PC-3 (cell line): Measurements from ENCODE around the gene CPEB4. TPM values are rescaled to one million over a fixed set of nuclear protein-coding genes. Genes with fewer than 3 reads are reported as not detected.

Experiments
- ATAC-seq: fragments of 200-7000 bp; cut with Tn5 transposase; 2 replicates; pipeline ENCODE4 v1.9.1; 2020; ENCODE audit warnings: mild to moderate bottlenecking, moderate library complexity
- BruUV-seq: library from RNA; stranded (reverse); fragments of 400-500 nt; replicated peaks from 2 replicates; lab custom pipeline; 2021; lab: Mats Ljungman, UMichigan
- CTCF ChIA-PET: fragments of 300-600 bp; sonication (Branson Sonifier 250); formaldehyde crosslinking; loops from one replicate; lab custom pipeline; 2022; ENCODE audit warnings: antibody characterized with exemption; lab: Charles Lee
- POLR2A ChIA-PET: fragments of 300-600 bp; sonication (Branson Sonifier 250); formaldehyde crosslinking; loops from one replicate; lab custom pipeline; 2022; ENCODE audit warnings: antibody characterized with exemption; ENCODE audit not compliant: unreplicated experiment; lab: Charles Lee
- DNase-seq: peaks from one replicate; pipeline ENCODE4 v3.0.0-alpha.2; 2015
- H2AFZ ChIP-seq: fragments of 300-600 bp; sonication (generic); 2 replicates; pipeline ENCODE4 v1.6.0; 2016; ENCODE audit warnings: antibody characterized with exemption, low read length
- H3F3A ChIP-seq: fragments of 300-600 bp; sonication (generic); one replicate; pipeline ENCODE4 v1.6.0; 2017; ENCODE audit warnings: antibody characterized with exemption, low read length, control low read depth, mild to moderate bottlenecking; ENCODE audit not compliant: unreplicated experiment
- H3K27ac ChIP-seq: fragments of 300-600 bp; sonication (generic); 2 replicates; pipeline ENCODE4 v1.5.1; 2016; ENCODE audit warnings: mild to moderate bottlenecking, low read length
- H3K27me3 ChIP-seq: fragments of 300-600 bp; sonication (generic); 2 replicates; pipeline ENCODE4 v1.6.1; 2016; ENCODE audit warnings: low read length, mixed read lengths
- H3K36me3 ChIP-seq: fragments of 300-600 bp; sonication (generic); 2 replicates; pipeline ENCODE4 v1.6.1; 2016; ENCODE audit warnings: low read depth, mixed run types, low read length, mixed read lengths
- H3K4me1 ChIP-seq: fragments of 300-600 bp; sonication (generic); 2 replicates; pipeline ENCODE4 v1.5.1; 2016; ENCODE audit warnings: low read length; ENCODE audit not compliant: insufficient read depth
- H3K4me2 ChIP-seq: fragments of 300-600 bp; sonication (generic); 2 replicates; pipeline ENCODE4 v1.6.0; 2016; ENCODE audit warnings: low read length
- H3K4me3 ChIP-seq: fragments of 300-600 bp; sonication (generic); 2 replicates; pipeline ENCODE4 v1.5.1; 2016; ENCODE audit warnings: mild to moderate bottlenecking, low read length, mixed read lengths
- H3K79me2 ChIP-seq: fragments of 300-600 bp; sonication (generic); 2 replicates; pipeline ENCODE4 v1.6.1; 2017; ENCODE audit warnings: low read length, mixed read lengths
- H3K9ac ChIP-seq: fragments of 300-600 bp; sonication (generic); 2 replicates; pipeline ENCODE4 v1.6.0; 2016; ENCODE audit warnings: mild to moderate bottlenecking, low read length
- H3K9me2 ChIP-seq: fragments of 300-600 bp; sonication (generic); replicated peaks from 2 replicates; pipeline ENCODE4 v1.6.1; 2016; ENCODE audit warnings: mixed run types, low read length, mixed read lengths
- H3K9me3 ChIP-seq: fragments of 300-600 bp; sonication (generic); 2 replicates; pipeline ENCODE4 v1.6.1; 2016; ENCODE audit warnings: low read length, mixed read lengths
- H4K20me1 ChIP-seq: fragments of 300-600 bp; sonication (generic); 2 replicates; pipeline ENCODE4 v1.6.1; 2016; ENCODE audit warnings: low read length, mixed read lengths
- EZH2 ChIP-seq: fragments of 300-600 bp; sonication (generic); IDR thresholded peaks from one replicate; pipeline ENCODE4 v1.6.1; 2017; ENCODE audit warnings: antibody characterized with exemption, mild to moderate bottlenecking, low read length; ENCODE audit not compliant: unreplicated experiment
- EZH2phosphoT487 ChIP-seq: fragments of 300-600 bp; sonication (generic); IDR thresholded peaks from 2 replicates; pipeline ENCODE4 v1.6.1; 2018; ENCODE audit warnings: mild to moderate bottlenecking, antibody characterized with exemption, low read length, borderline replicate concordance
- intact Hi-C: fragments of 100-400 bp; cut with micrococcal nuclease; formaldehyde crosslinking; loops from 2 replicates; pipeline ENCODE4 v1.9.0; 2023
- total RNA-seq: library from RNA; depleted of rRNA; stranded (reverse); fragments of >200 nt; gene quantifications from 2 replicates; pipeline ENCODE4 v1.2.3, GENCODE V29; 2014
- TF ChIP-seq, protein P1 (sequence below): fragments of 300-600 bp; sonication (generic); conservative IDR thresholded peaks from 2 replicates; pipeline ENCODE4 v1.5.1; 2017; ENCODE audit warnings: antibody characterized with exemption, low read depth, mild to moderate bottlenecking, low read length

Gene CPEB4
- total RNA-seq, 1 experiment from 2014 or later = 37.0 TPM

DNA sequence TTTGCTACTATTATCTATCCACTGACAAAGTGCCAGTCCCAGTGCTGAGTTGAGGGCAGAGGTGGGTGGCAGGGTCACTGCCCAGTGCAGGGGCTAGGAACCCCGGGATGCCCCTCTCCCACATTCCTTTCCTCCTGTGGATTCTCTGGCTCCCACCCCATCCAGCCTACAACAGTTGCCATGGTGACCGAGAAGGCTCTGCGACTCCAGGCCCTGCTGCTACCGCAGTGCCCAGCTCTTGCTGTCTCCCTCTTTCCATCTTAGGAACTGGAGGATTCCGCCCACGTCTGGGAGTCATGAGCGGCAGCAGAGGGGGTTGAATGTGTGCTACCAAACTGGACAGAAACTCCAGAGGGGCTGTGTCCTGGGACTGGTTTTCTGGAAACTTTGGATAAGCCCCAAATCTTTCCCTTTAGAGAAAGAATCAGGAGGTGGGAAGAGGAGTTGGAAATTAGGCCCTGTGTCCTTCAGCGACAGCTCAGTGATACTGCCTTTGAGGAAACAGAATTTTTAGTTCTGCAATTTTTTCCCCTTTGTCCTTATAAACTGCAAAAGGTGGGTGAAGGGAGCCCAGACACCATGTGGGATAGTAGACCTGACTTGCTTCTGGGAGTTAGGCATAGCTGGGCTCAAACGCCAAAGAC is 80.1 kb downstream of the CPEB4 start:
- H3K4me2 ChIP-seq = no peak overlapping the region
- H3K4me3 ChIP-seq = no peak overlapping the region
- no peak overlapping the region for H3K9ac ChIP-seq
- no peaks in the 10 kb centered on the region for H3K27me3 ChIP-seq
- ATAC-seq (no peak), DNase-seq (no peak)
- H3F3A ChIP-seq = no peaks in the 10 kb centered on the region
- ChIA-PET POLR2A (no interaction called here), CTCF (no interaction called here)
- TF ChIP-seq EZH2phosphoT487 (no peak), EZH2 (no peak)
- TF ChIP-seq, protein P1, sequence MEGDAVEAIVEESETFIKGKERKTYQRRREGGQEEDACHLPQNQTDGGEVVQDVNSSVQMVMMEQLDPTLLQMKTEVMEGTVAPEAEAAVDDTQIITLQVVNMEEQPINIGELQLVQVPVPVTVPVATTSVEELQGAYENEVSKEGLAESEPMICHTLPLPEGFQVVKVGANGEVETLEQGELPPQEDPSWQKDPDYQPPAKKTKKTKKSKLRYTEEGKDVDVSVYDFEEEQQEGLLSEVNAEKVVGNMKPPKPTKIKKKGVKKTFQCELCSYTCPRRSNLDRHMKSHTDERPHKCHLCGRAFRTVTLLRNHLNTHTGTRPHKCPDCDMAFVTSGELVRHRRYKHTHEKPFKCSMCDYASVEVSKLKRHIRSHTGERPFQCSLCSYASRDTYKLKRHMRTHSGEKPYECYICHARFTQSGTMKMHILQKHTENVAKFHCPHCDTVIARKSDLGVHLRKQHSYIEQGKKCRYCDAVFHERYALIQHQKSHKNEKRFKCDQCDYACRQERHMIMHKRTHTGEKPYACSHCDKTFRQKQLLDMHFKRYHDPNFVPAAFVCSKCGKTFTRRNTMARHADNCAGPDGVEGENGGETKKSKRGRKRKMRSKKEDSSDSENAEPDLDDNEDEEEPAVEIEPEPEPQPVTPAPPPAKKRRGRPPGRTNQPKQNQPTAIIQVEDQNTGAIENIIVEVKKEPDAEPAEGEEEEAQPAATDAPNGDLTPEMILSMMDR = no peak
- peaks cover 39% of the 10 kb centered on the region for H3K4me1 ChIP-seq
- no peaks in the 10 kb centered on the region for H3K36me3 ChIP-seq
- H3K27ac ChIP-seq = no peak overlapping the region
- BruUV-seq = no TSS peak
- H4K20me1 ChIP-seq = no peaks in the 10 kb centered on the region
- H3K9me3 ChIP-seq = no peaks in the 10 kb centered on the region
- H3K9me2 ChIP-seq = no peaks in the 10 kb centered on the region
- intact Hi-C loops = loop anchor here (2.0 kb wide), 1 partner anchor 143 kb away; no protein-coding TSS in a partner anchor
- H3K79me2 ChIP-seq = no peaks in the 10 kb centered on the region
- no peak overlapping the region for H2AFZ ChIP-seq

DNA sequence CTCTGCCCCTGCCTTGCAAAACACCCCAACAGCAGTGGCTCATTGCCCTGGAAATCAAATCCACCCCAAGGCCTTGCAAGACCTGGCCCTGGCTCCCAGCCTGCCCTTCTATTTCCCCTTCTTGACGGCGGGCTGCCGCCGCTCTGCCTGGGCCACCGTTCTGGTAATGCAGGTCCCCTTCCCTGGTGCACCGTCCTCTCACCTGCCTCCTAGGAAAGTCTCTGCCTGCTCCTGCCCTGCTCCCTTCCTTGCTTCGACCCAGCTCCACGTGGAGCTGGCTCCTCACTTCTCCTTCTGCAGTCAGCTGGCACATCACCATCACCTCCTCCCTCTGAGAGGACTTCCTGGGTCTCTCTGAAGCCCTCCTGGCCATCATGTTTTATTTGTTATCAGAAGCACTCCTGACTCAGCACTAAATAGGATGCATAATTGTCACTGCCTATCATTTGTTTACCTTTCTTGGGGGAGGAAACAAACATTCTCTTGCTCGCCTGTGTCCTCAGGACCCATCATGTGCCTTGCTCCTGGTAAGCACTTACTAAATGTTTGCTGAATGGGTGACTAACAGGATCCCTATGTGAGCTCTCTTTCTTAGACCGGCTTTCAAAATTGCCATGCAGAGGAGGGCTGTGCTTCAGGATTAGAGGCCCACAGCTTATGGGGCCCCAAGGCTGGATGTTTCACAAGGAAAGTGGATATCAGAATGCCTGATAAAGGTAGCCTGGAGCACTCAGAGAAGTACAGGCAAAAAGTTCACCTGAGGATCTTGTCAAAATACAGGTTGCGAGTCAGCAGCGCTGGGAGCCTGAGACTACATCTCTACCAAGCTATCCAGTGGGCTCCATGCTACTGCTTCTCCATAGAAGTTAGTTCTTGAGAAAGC is 81.3 kb downstream of the CPEB4 start:
- intact Hi-C loops = loop anchor here (1.0 to 2.0 kb wide), 6 partner anchors 16 to 203 kb away; no protein-coding TSS in a partner anchor
- TF ChIP-seq, protein P1 = no peak
- TF ChIP-seq EZH2 = no peak
- TF ChIP-seq EZH2phosphoT487 = no peak
- Histone ChIP-seq H3K4me1 (peaks cover 36% of the 10 kb centered on the region), H3K27ac (peak overlapping the region; percentile 89), H4K20me1 (no peaks in the 10 kb centered on the region), H3K4me3 (no peak overlapping the region), H3K9ac (peak overlapping the region; percentile 57), H3K36me3 (no peaks in the 10 kb centered on the region), H3K4me2 (peak overlapping the region; percentile 60), H3F3A (no peaks in the 10 kb centered on the region), H2AFZ (peak overlapping the region; percentile 16; the same call in 1 of the 2 replicates), H3K9me2 (no peaks in the 10 kb centered on the region), H3K79me2 (no peaks in the 10 kb centered on the region), H3K9me3 (no peaks in the 10 kb centered on the region), H3K27me3 (no peaks in the 10 kb centered on the region)
- ChIA-PET POLR2A (interaction anchor here (0.6 to 1.1 kb wide), 4 partner anchors 67 to 354 kb away, joined by 3 to 5 read pairs (median 4); no protein-coding TSS in a partner anchor), CTCF (interaction anchor here (0.6 to 1.1 kb wide), 6 partner anchors 26 to 401 kb away, joined by 3 to 9 read pairs (median 3); partner anchors contain the start of genes CPEB4 and NSG2)
- ATAC-seq = peak; percentile 85
- BruUV-seq = TSS peak; percentile 34
- DNase-seq = peak; percentile 98
